ENCODE measurements around the gene GPR42. TPM values are rescaled to one million over a fixed set of nuclear protein-coding genes. Genes with fewer than 3 reads are reported as not detected.
A peak's percentile ranks its signal among the peaks of the same experiment; 100 is the strongest.

The GPR42 gene
- total RNA-seq, 2 donors from 2014 or later: not detected

GRCh38 chr19:35407619-35408018, 36.8 kb downstream of the GPR42 start:
- intact Hi-C loops (cut with DNase I, micrococcal nuclease): no loop called here
- no peak for ATAC-seq
- peak in 1 of 2 donors; percentile 2 for DNase-seq

DNA sequence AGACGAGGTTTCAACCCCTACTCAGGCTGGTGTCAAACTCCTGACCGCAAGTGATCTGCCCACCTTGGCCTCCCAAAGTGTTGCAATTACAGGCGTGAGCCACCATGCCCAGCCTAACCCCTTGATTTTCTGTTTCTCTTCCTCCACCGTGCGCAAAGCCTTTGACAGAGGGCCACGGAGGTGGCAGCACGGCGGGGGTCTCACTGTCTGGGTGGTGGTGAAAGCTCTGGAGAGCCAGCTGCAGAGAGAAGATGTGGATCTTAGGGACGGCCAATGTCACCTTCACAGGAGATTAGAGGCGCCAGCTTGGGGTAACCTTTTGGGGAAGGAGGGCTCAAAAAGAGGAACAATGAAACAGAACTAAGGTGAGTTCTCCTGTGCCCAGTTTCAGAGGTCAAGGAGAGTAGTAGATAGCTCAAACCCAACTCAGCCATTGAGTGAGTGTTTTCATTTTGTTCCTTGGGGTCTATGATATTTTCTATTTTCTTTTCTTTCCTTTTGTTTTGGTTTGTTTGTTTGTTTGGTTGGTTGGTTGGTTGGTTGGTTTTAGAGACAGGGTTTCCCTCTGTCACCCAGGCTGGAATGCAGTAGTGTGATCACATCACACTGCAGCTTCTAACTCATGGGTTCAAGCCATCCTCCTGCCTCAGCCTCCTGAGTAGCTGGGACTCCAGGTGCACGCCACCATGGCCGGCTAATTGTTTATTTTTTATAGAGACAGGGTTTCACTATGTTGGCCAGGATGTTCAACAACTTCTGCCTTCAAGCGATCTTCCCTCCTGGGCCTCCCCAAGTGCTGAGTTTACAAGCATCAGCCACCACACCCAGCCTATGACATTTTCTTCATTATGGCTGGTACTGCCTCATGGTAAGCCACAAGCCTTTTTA, 37.7 kb downstream of the GPR42 start:
- intact Hi-C loops (cut with DNase I, micrococcal nuclease): no loop called here
- DNase-seq: peak in 1 of 2 donors; percentile 12
- no peak for ATAC-seq

DNA sequence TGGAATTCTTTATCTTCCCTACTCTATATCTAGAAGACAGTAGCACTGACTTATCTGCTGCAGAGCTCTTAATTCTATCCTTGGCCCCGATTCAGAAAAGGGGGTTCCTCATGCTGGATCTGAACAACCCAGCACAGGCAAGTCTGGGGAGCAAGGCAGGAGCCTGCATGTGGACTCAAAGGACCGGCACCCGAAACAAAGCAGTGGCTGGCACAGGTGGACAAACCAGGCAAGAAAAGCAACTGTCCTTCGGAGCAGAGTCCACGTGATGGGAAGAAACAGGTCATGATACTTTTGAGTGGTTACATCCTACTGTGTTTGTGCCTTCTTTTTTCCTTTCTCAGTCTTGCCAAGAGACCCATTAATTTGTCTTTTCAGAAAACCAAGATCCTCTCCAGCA, 38.3 kb downstream of the GPR42 start:
- intact Hi-C loops (cut with DNase I, micrococcal nuclease): no loop called here
- ATAC-seq (no peak), DNase-seq (peak in 1 of 2 donors; percentile 2)

DNA sequence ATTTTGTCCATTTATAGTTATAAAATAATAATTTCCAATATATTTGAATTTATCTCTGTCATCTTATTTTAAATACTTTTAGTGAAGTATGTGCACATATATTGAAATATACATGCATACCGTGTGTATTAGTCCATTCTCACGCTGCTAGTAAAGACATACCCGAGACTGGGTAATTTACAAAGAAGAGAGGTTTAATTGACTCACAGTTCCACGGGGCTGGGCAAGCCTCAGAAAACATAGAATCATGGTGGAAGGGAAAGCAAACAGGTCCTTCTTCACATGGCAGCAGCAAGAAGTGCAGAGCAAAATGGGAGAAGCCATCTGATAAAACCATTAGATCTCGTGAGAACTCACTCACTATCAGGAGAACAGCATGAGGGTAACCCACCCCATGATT, 39.6 kb downstream of the GPR42 start:
- ATAC-seq: no peak
- no peak for DNase-seq
- intact Hi-C loops (cut with DNase I, micrococcal nuclease): no loop called here

DNA sequence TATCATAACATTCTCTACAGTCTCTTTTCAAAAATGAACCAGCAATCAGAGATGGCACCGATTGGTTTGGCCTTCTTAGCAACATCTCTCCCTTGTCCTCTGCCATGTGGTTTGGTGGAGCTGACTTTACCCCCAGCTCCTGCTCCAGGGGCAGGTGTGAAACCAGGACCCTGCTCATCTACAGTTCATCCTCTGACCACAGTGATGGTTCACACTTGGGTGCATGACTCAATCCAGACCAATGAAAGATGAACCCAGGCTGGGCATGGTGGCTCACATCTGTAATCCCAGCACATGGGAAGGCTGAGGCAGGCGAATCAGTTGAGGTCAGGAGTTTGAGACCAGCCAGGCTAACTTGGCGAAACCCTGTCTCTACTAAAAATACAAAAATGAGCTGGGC, 43.6 kb downstream of the GPR42 start:
- ATAC-seq: no peak

DNA sequence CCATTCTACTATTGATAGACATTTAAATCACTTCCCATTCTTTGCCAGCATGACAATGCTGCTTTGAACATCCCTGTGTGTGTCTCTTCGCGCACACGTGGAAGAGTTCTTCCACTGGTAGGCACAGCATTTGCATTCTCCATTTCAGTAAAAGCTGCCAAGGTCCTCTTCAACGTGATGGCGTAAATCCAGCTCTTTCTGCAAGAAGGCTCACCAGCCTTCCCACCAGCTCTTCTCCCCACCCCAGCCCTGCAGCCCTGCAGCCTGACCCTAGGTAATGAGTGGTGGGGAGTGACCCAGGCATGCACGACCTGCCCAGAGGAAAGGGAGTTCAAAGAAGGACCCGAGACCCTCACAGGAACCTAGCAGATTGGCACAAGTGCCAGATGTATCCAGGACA, 45.5 kb downstream of the GPR42 start:
- ATAC-seq: no peak
- intact Hi-C loops (cut with DNase I, micrococcal nuclease): no loop called here
- no peak for DNase-seq

More for the DNA sequence above, 43.6 kb downstream of the GPR42 start:
- intact Hi-C loops (cut with DNase I, micrococcal nuclease): no loop called here
- no peak for DNase-seq

- intact Hi-C loops (cut with DNase I, micrococcal nuclease): no loop called here
- no peak for ATAC-seq
Observed at GRCh38 chr19:35417278-35417677, 46.4 kb downstream of the GPR42 start.

GRCh38 chr19:35417713-35418534, 47.1 kb downstream of the GPR42 start:
- intact Hi-C loops (cut with DNase I, micrococcal nuclease): no loop called here
- no peak for DNase-seq
- ATAC-seq: no peak

More at GRCh38 chr19:35417278-35417677, 46.4 kb downstream of the GPR42 start:
- no peak for DNase-seq

DNA sequence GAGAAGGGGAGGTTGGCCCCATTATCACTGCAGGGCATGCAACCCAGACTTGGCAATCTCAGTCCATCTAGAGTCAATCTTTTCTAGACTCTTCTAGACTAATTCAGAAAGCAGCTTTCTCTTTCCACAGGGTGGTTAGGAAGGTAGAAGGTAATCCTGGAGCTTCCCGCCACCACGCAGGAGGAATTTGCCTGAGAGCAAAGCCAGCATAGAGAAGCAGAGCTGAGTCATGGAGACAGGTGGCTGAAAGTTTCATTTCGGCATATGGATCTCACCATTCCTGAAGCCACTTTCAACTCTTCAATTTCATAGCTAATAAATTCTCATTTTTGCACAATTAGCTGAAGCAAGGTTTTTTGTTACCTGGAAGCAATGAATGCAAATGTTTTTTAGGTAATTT, 48.2 kb downstream of the GPR42 start:
- DNase-seq (no peak), ATAC-seq (no peak)
- intact Hi-C loops (cut with DNase I, micrococcal nuclease): no loop called here

- DNase-seq (no peak), ATAC-seq (no peak)
- intact Hi-C loops (cut with DNase I, micrococcal nuclease): no loop called here
Observed at GRCh38 chr19:35419805-35420204, 48.9 kb downstream of the GPR42 start.

DNA sequence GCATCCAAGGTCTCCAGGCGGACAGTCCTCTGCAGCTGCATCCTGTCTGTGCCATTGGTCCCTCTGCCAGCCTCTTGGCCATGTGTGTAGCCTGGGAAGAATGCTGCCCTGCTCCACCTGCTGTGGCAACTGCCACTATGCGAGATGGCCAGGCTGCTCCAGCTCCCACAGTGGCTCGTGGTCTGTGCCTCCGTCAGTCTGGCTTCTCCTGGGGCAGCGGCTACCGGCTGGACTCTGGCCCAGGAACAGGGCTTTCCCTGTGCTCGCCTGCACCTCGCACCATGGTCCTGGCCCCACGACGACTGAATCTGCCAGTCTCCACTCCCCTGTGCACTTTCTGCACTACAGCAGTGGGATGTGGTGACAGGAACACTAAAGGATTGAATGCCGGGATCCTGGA, 50.5 kb downstream of the GPR42 start:
- DNase-seq (no peak), ATAC-seq (no peak)
- intact Hi-C loops (cut with DNase I, micrococcal nuclease): no loop called here

Small RNA genes lying within 50 kb of the gene (microRNA-seq; reads per million reads assigned to microRNA genes)
- 0 reads per million in 2 donors for gene MIR5196

Other genes starting within 250 kb of the GPR42 start
- gene LGI4, start 236.0 kb upstream of the GPR42 start, total RNA-seq: 10 to 100 TPM in 1 of 2 donors, 1 to 10 TPM in 1; 9.7 to 14.2 TPM
- gene FXYD1, start 232.2 kb upstream of the GPR42 start, total RNA-seq: 10 to 100 TPM in 1 of 2 donors, 1 to 10 TPM in 1; 7.7 to 30.3 TPM
- gene FXYD7, start 227.8 kb upstream of the GPR42 start, total RNA-seq: not detected
- gene FXYD5, start 216.3 kb upstream of the GPR42 start, total RNA-seq: 10 to 100 TPM; 14.9 to 18.3 TPM
- not detected for gene FAM187B, start 142.3 kb upstream of the GPR42 start, total RNA-seq
- 100 to 1,000 TPM; 323 to 324 TPM for gene LSR, start 122.1 kb upstream of the GPR42 start, total RNA-seq
- gene USF2, start 102.1 kb upstream of the GPR42 start, total RNA-seq: 10 to 100 TPM; 85.9 to 96.2 TPM
- not detected for gene HAMP, start 88.5 kb upstream of the GPR42 start, total RNA-seq
- not detected for gene MAG, start 78.9 kb upstream of the GPR42 start, total RNA-seq
- gene CD22, start 41.9 kb upstream of the GPR42 start, total RNA-seq: 1 to 10 TPM; 2.5 to 3.2 TPM
- under 1 TPM in 1 of 2 donors, not detected in 1; 0.11 TPM for gene FFAR1, start 23.2 kb upstream of the GPR42 start, total RNA-seq
- gene FFAR3, start 12.6 kb upstream of the GPR42 start, total RNA-seq: not detected
- 1 to 10 TPM; 1.2 to 1.8 TPM for gene FFAR2, start 77.2 kb downstream of the GPR42 start, total RNA-seq
- not detected for gene KRTDAP, start 119.4 kb downstream of the GPR42 start, total RNA-seq
- 10 to 100 TPM in 1 of 2 donors, 1 to 10 TPM in 1; 8.8 to 13.8 TPM for gene DMKN, start 142.6 kb downstream of the GPR42 start, total RNA-seq
- gene SBSN, start 157.2 kb downstream of the GPR42 start, total RNA-seq: not detected
- gene GAPDHS, start 162.4 kb downstream of the GPR42 start, total RNA-seq: not detected
- gene TMEM147, start 174.6 kb downstream of the GPR42 start, total RNA-seq: 10 to 100 TPM; 55.1 to 61.2 TPM
- gene ATP4A, start 192.6 kb downstream of the GPR42 start, total RNA-seq: not detected
- gene PMIS2, start 215.1 kb downstream of the GPR42 start, total RNA-seq: not detected
- 1 to 10 TPM; 5.0 to 7.7 TPM for gene HAUS5, start 241.7 kb downstream of the GPR42 start, total RNA-seq